RWPE2 (cell line): ENCODE data around the gene LRRC14B.

Experiments
- ATAC-seq: fragments of 200-7000 bp; cut with Tn5 transposase; 3 replicates; pipeline ENCODE4 v1.9.1; 2021; ENCODE audit warnings: low read depth
- DNase-seq: peaks from one replicate; pipeline ENCODE4 v3.0.0-alpha.2; 2020; ENCODE audit warnings: low spot score
- H3K27ac ChIP-seq: fragments of 450-650 bp; 2 replicates; pipeline ENCODE4 v1.5.1; 2017; ENCODE audit warnings: mild to moderate bottlenecking; ENCODE audit not compliant: poor library complexity, severe bottlenecking
- H3K27me3 ChIP-seq: fragments of 250-450 bp; sonication (Bioruptor Pico); 2 replicates; pipeline ENCODE4 v1.5.1; 2021; ENCODE audit warnings: mild to moderate bottlenecking, moderate library complexity; ENCODE audit not compliant: insufficient read depth, poor library complexity, severe bottlenecking
- H3K36me3 ChIP-seq: fragments of 250-450 bp; sonication (Bioruptor Pico); 2 replicates; pipeline ENCODE4 v1.5.1; 2020; ENCODE audit warnings: low read depth, mild to moderate bottlenecking, moderate library complexity
- H3K4me1 ChIP-seq: fragments of 250-450 bp; sonication (Bioruptor Pico); 2 replicates; pipeline ENCODE4 v1.5.1; 2021; ENCODE audit warnings: mild to moderate bottlenecking, moderate library complexity; ENCODE audit not compliant: insufficient read depth, poor library complexity, severe bottlenecking
- H3K4me3 ChIP-seq: fragments of 250-450 bp; sonication (Bioruptor Pico); 2 replicates; pipeline ENCODE4 v1.5.1; 2021; ENCODE audit warnings: mild to moderate bottlenecking, moderate library complexity; ENCODE audit not compliant: severe bottlenecking
- H3K9me3 ChIP-seq: fragments of 250-450 bp; sonication (Bioruptor Pico); 2 replicates; pipeline ENCODE4 v1.5.1; 2021; ENCODE audit warnings: mild to moderate bottlenecking, moderate library complexity; ENCODE audit not compliant: severe bottlenecking
- CTCF ChIP-seq: fragments of 450-650 bp; IDR thresholded peaks from one replicate; pipeline ENCODE4 v1.5.1; 2017; ENCODE audit warnings: mild to moderate bottlenecking, moderate library complexity; ENCODE audit not compliant: poor library complexity, severe bottlenecking

Gene LRRC14B

GRCh38 chr5:200985-201384 is 9.7 kb downstream of the LRRC14B start:
- Histone ChIP-seq H3K4me3 (no peak overlapping the region), H3K9me3 (no peaks in the 10 kb centered on the region), H3K27me3 (no peaks in the 10 kb centered on the region), H3K27ac (no peak overlapping the region), H3K36me3 (peaks cover 25% of the 10 kb centered on the region), H3K4me1 (no peaks in the 10 kb centered on the region)
- TF ChIP-seq CTCF = no peak
- no peak for ATAC-seq
- no peak for DNase-seq

GRCh38 chr5:201672-202071 is 10.4 kb downstream of the LRRC14B start:
- no peak overlapping the region for H3K27ac ChIP-seq
- ATAC-seq (no peak), DNase-seq (no peak)
- H3K27me3 ChIP-seq = no peaks in the 10 kb centered on the region
- no peaks in the 10 kb centered on the region for H3K9me3 ChIP-seq
- no peaks in the 10 kb centered on the region for H3K4me1 ChIP-seq
- H3K36me3 ChIP-seq = peaks cover 26% of the 10 kb centered on the region
- no peak for TF ChIP-seq CTCF
- H3K4me3 ChIP-seq = no peak overlapping the region

GRCh38 chr5:203246-203930 is 12.1 kb downstream of the LRRC14B start:
- DNase-seq (no peak), ATAC-seq (no peak)
- Histone ChIP-seq H3K27ac (no peak overlapping the region), H3K27me3 (no peaks in the 10 kb centered on the region), H3K4me1 (no peaks in the 10 kb centered on the region), H3K36me3 (peaks cover 26% of the 10 kb centered on the region), H3K9me3 (no peaks in the 10 kb centered on the region), H3K4me3 (no peak overlapping the region)
- no peak for TF ChIP-seq CTCF

- ATAC-seq = no peak
- Histone ChIP-seq H3K9me3 (no peaks in the 10 kb centered on the region), H3K27ac (no peak overlapping the region), H3K4me1 (no peaks in the 10 kb centered on the region), H3K4me3 (no peak overlapping the region), H3K27me3 (no peaks in the 10 kb centered on the region), H3K36me3 (peaks cover 26% of the 10 kb centered on the region)
- TF ChIP-seq CTCF = no peak
- DNase-seq = no peak
Observed at GRCh38 chr5:204001-204400, 12.7 kb downstream of the LRRC14B start.

- DNase-seq = no peak
- ATAC-seq = no peak
- Histone ChIP-seq H3K36me3 (peaks cover 26% of the 10 kb centered on the region), H3K27me3 (no peaks in the 10 kb centered on the region), H3K4me3 (no peak overlapping the region), H3K27ac (no peak overlapping the region), H3K9me3 (no peaks in the 10 kb centered on the region), H3K4me1 (no peaks in the 10 kb centered on the region)
- no peak for TF ChIP-seq CTCF
Observed at GRCh38 chr5:204462-204861, 13.2 kb downstream of the LRRC14B start.
